ENCODE results near the gene TARM1. TPM values are rescaled to one million over a fixed set of nuclear protein-coding genes. Genes with fewer than 3 reads are reported as not detected.

Gene TARM1
- total RNA-seq, 2 donors from 2014 or later = not detected

GRCh38 chr19:54095136-54095858 lies 14.1 kb upstream of the TARM1 start:
- Mint-ChIP-seq H3K27me3 (ENCODE audit: low read depth) (peaks cover 22% of the 10 kb centered on the region), H3K4me3 (peak overlapping the region; percentile 79 to 85), H3K4me1 (ENCODE audit: low read depth) (peaks cover 11% of the 10 kb centered on the region), H3K27ac (no peak overlapping the region), H3K9me3 (no peaks in the 10 kb centered on the region), H3K36me3 (ENCODE audit: insufficient read depth in 2 of 2) (peaks cover 0 to 4% of the 10 kb centered on the region in 2 donors)
- ATAC-seq (replicated peaks in 1 of 2) (no peak), DNase-seq (no peak)

DNA sequence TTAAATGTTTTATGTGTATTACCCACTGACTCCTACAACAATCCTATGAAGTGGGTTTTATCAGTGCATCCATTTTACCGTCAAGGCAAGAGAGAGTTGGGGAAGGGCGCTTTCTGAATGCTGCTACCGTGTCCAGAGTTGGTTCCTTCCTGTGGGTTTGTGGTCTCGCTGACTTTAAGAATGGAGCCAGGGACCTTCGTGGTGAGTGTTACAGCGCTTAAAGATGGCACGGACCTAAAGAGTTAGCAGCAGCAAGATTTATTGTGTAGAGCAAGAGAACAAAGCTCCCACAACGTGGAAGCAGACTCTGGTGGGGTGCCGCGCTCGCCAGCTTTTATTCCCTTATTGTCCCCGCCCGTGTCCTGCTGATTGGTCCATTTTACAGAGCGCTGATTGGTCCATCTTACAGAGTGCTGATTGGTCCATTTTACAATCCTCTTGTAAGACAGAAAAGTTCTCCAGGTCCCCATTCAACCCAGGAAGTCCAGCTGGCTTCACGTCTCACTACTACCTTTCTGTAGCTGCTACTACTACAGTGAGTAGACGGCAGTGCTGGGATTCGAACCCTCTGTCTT lies 13.3 kb upstream of the TARM1 start:
- Mint-ChIP-seq H3K9me3 (no peaks in the 10 kb centered on the region), H3K27me3 (ENCODE audit: low read depth) (peaks cover 22% of the 10 kb centered on the region), H3K36me3 (ENCODE audit: insufficient read depth in 2 of 2) (peaks cover 0 to 4% of the 10 kb centered on the region in 2 donors), H3K4me3 (peak overlapping the region in 1 of 2 donors; percentile 14), H3K27ac (no peak overlapping the region), H3K4me1 (ENCODE audit: low read depth) (peaks cover 11% of the 10 kb centered on the region)
- no peak for DNase-seq
- ATAC-seq (replicated peaks in 1 of 2) = no peak

DNA sequence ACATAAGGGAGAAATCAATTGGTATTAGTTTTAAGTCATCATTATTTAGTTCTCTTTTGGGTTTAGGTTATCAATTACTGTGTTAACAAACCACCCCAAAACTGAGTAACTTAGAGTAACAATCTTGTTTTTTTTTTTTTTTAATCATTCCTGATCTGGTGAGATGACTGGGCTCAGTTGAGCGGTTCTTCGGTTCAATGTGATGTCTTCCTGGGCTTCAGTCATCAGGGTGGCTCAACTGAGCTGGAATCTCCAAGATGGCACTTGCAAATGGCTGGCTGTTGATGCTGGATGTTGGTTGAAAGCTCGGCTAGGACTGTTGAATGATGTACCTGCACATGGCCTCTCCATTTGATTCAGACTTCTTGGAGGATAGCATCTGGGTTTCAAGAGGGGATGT lies 3.2 kb upstream of the TARM1 start:
- no peaks in the 10 kb centered on the region for H3K27me3 Mint-ChIP-seq (ENCODE audit: low read depth)
- DNase-seq (no peak), ATAC-seq (replicated peaks in 1 of 2) (no peak)
- H3K4me3 Mint-ChIP-seq = no peak overlapping the region
- H3K27ac Mint-ChIP-seq = no peak overlapping the region
- H3K9me3 Mint-ChIP-seq = peaks cover 4 to 8% of the 10 kb centered on the region in 2 donors
- peaks cover 8% of the 10 kb centered on the region in 2 donors for H3K36me3 Mint-ChIP-seq (ENCODE audit: insufficient read depth in 2 of 2)
- no peaks in the 10 kb centered on the region for H3K4me1 Mint-ChIP-seq (ENCODE audit: low read depth)

DNA sequence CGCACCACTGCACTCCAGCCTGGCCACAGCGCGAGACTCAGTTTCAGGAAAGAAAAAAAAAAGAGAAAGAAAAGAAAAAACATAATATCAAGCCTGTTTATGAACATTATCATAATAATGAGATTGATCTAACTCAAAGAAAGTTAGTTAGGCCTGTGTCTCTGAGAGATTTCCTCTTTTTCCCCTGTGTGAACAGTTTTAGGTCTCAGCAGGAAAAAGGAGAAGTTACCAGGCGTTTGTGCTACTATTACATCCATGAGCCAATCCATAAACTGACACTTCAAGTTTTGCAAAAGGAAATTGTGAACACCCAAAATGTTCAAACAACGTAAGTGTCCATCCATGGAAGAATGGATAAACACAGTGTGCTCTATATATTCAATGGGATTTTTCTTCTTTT lies 3.8 kb downstream of the TARM1 start:
- Mint-ChIP-seq H3K9me3 (peaks cover 0 to 4% of the 10 kb centered on the region in 2 donors), H3K27me3 (ENCODE audit: low read depth) (no peaks in the 10 kb centered on the region)

DNA sequence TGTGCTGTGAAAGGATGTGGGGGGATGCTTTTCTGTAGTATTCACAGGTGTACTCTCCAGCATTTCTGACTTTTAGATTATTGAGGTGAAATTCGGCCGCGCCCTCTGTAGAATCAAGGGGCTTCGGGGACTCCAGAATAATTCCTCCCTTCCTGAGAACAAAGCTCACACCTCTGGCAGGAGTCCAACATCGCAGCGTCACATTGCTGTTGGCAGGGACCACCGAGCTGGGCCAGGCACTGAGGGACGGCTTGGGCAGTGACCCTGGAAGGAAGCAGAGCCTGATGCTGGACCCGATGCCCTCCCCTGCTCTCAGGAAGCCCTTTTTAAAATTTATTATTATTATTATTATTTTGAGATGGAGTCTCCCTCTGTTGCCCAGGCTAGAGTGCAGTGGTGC lies 6.3 kb downstream of the TARM1 start:
- H3K27me3 Mint-ChIP-seq (ENCODE audit: low read depth) = no peaks in the 10 kb centered on the region
- H3K4me1 Mint-ChIP-seq (ENCODE audit: low read depth) = no peaks in the 10 kb centered on the region
- no peak for ATAC-seq (replicated peaks in 1 of 2)
- no peak for DNase-seq
- no peak overlapping the region for H3K27ac Mint-ChIP-seq
- no peak overlapping the region for H3K4me3 Mint-ChIP-seq
- peaks cover 1 to 4% of the 10 kb centered on the region in 2 donors for H3K36me3 Mint-ChIP-seq (ENCODE audit: insufficient read depth in 2 of 2)
- peaks cover 0 to 1% of the 10 kb centered on the region in 2 donors for H3K9me3 Mint-ChIP-seq

More for the DNA sequence above, 3.8 kb downstream of the TARM1 start:
- H3K4me3 Mint-ChIP-seq = no peak overlapping the region
- peaks cover 4 to 6% of the 10 kb centered on the region in 2 donors for H3K36me3 Mint-ChIP-seq (ENCODE audit: insufficient read depth in 2 of 2)
- H3K27ac Mint-ChIP-seq = no peak overlapping the region
- ATAC-seq (replicated peaks in 1 of 2) (no peak), DNase-seq (no peak)
- H3K4me1 Mint-ChIP-seq (ENCODE audit: low read depth) = no peaks in the 10 kb centered on the region

- no peak for ATAC-seq (replicated peaks in 1 of 2)
- H3K27ac Mint-ChIP-seq = no peak overlapping the region
- no peak overlapping the region for H3K4me3 Mint-ChIP-seq
Observed at GRCh38 chr19:54073829-54074228, 7.3 kb downstream of the TARM1 start.

GRCh38 chr19:54069470-54069869 lies 11.7 kb downstream of the TARM1 start:
- no peaks in the 10 kb centered on the region for H3K9me3 Mint-ChIP-seq
- DNase-seq (no peak), ATAC-seq (replicated peaks in 1 of 2) (no peak)
- no peaks in the 10 kb centered on the region for H3K36me3 Mint-ChIP-seq (ENCODE audit: insufficient read depth in 2 of 2)
- H3K4me3 Mint-ChIP-seq = no peak overlapping the region
- peaks cover 12% of the 10 kb centered on the region for H3K27me3 Mint-ChIP-seq (ENCODE audit: low read depth)
- H3K27ac Mint-ChIP-seq = no peak overlapping the region
- H3K4me1 Mint-ChIP-seq (ENCODE audit: low read depth) = no peaks in the 10 kb centered on the region

More at GRCh38 chr19:54073829-54074228, 7.3 kb downstream of the TARM1 start:
- H3K36me3 Mint-ChIP-seq (ENCODE audit: insufficient read depth in 2 of 2) = no peaks in the 10 kb centered on the region
- no peaks in the 10 kb centered on the region for H3K4me1 Mint-ChIP-seq (ENCODE audit: low read depth)
- H3K27me3 Mint-ChIP-seq (ENCODE audit: low read depth) = no peaks in the 10 kb centered on the region
- no peak for DNase-seq
- H3K9me3 Mint-ChIP-seq = no peaks in the 10 kb centered on the region

DNA sequence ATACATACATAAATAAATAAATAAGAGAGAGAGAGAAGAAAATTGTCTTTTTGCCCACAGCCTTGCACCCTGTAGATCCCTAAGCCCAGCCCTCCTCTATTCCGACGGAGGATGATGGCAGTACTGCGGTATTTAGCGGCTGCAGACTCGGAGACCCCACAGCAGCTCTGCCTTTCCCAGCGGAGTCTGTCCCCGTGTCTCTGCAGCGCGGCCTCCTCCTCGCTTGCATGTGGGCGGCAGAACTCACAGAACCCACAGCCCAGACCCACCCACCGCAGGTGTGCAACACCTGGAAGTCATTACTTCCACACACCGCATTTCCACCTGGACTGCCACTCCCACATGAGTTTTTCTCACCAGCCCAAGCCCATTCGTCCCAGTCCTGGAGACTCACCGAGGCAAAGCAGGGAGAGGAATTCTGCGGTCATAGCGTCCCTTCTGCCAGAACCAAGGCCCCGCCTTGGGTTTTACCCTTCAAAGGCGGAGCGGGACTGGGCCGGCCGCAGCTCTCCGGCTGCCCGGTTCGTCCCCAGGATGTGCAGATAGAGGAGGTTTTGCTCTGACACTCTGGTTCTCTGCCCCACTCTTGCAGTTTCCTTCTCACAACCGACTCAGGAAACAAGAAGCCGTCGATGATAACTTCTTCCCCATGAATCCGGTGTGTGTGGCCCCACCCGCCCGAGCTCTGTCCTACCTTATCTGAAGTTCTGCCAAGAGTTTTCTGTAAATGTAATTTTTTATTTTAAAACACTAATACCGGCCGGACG lies 17.6 kb downstream of the TARM1 start, which contains the start of gene VSTM1:
Gene VSTM1 (minus strand): TSS at position 548 of the 767 bp plus-strand sequence. CDS start 120 bp downstream, at position 428.
- Mint-ChIP-seq H3K4me3 (no peak within 1 kb of the TSS), H3K4me1 (ENCODE audit: low read depth) (no peaks in the 10 kb centered on the region), H3K27ac (no peak within 1 kb of the TSS), H3K9me3 (no peaks in the 10 kb centered on the region), H3K36me3 (ENCODE audit: insufficient read depth in 2 of 2) (no peaks in the 10 kb centered on the region), H3K27me3 (ENCODE audit: low read depth) (peaks cover 31% of the 10 kb centered on the region)
- DNase-seq (no peak), ATAC-seq (replicated peaks in 1 of 2) (no peak)

DNA sequence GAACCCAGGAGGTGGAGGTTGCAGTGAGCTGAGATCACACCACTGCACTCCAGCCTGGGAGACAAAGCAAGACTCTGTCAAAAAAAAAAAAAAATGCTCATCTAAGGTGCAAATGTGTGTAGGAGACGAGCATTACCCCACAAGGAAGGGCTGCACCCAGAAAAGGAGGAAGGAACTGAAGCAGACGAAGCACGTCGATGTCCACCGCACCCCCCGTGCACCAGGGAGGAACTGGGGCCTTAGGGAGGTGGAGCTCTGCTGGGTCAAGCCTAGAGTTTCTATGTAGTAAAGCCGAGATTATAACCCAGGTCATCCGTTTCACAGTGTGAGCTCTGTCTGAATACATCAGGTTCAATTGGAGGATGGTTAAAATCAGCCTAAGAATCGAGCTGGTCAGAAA lies 18.5 kb downstream of the TARM1 start:
- Mint-ChIP-seq H3K4me3 (no peak overlapping the region), H3K27me3 (ENCODE audit: low read depth) (peaks cover 31% of the 10 kb centered on the region), H3K36me3 (ENCODE audit: insufficient read depth in 2 of 2) (no peaks in the 10 kb centered on the region), H3K27ac (no peak overlapping the region), H3K9me3 (no peaks in the 10 kb centered on the region), H3K4me1 (ENCODE audit: low read depth) (no peaks in the 10 kb centered on the region)
- ATAC-seq (replicated peaks in 1 of 2) = no peak
- DNase-seq = no peak

GRCh38 chr19:54047616-54048015 lies 33.5 kb downstream of the TARM1 start:
- H3K4me1 Mint-ChIP-seq (ENCODE audit: low read depth) = no peaks in the 10 kb centered on the region
- no peak overlapping the region for H3K4me3 Mint-ChIP-seq
- H3K27me3 Mint-ChIP-seq (ENCODE audit: low read depth) = peaks cover 22% of the 10 kb centered on the region
- peaks cover 0 to 3% of the 10 kb centered on the region in 2 donors for H3K9me3 Mint-ChIP-seq
- H3K36me3 Mint-ChIP-seq (ENCODE audit: insufficient read depth in 2 of 2) = no peaks in the 10 kb centered on the region
- DNase-seq (no peak), ATAC-seq (replicated peaks in 1 of 2) (no peak)
- no peak overlapping the region for H3K27ac Mint-ChIP-seq

- Mint-ChIP-seq H3K4me3 (no peak overlapping the region), H3K27me3 (ENCODE audit: low read depth) (peaks cover 29% of the 10 kb centered on the region), H3K27ac (no peak overlapping the region), H3K4me1 (ENCODE audit: low read depth) (no peaks in the 10 kb centered on the region), H3K36me3 (ENCODE audit: insufficient read depth in 2 of 2) (no peaks in the 10 kb centered on the region), H3K9me3 (peaks cover 0 to 3% of the 10 kb centered on the region in 2 donors)
- no peak for ATAC-seq (replicated peaks in 1 of 2)
- no peak for DNase-seq
Observed at GRCh38 chr19:54045771-54046170, 35.4 kb downstream of the TARM1 start.

- no peak for DNase-seq
- H3K36me3 Mint-ChIP-seq (ENCODE audit: insufficient read depth in 2 of 2) = no peaks in the 10 kb centered on the region
- no peaks in the 10 kb centered on the region for H3K4me1 Mint-ChIP-seq (ENCODE audit: low read depth)
- H3K4me3 Mint-ChIP-seq = no peak overlapping the region
- H3K27me3 Mint-ChIP-seq (ENCODE audit: low read depth) = peaks cover 33% of the 10 kb centered on the region
- no peaks in the 10 kb centered on the region for H3K9me3 Mint-ChIP-seq
- no peak overlapping the region for H3K27ac Mint-ChIP-seq
- ATAC-seq (replicated peaks in 1 of 2) = no peak
Observed at GRCh38 chr19:54042989-54043388, 38.2 kb downstream of the TARM1 start.

DNA sequence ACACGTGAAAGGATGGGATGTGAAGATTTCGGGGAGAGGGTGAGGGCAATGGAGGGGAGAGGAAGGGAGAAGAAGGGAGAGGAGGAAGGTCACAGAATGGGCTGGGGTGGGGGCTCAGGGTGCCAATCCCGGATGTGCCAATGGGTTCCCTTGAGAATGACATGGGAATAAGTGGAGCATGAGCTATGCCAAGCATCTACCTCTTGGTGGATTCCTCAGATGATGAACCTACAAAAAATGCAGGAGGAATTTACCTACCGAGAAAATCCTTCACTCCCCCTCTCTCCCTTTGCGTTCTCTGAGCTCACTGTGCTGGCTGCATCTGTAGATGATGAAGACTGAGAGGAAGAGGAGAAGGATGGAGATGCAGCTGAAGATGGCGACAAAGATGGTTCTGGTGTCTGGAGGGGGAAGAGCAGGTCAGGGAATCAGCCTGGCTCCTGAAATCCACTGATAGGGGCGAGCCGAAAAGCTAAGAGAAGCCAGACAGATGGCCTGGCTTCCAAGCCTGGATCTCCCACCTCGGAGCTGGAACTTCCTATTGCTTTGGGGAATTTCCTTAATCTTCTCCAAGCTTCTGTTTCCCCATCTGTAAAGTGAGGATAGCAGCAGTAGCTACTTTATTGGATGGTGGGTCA lies 39.1 kb downstream of the TARM1 start:
- H3K27ac Mint-ChIP-seq = no peak overlapping the region
- H3K4me3 Mint-ChIP-seq = no peak overlapping the region
- ATAC-seq (replicated peaks in 1 of 2) (no peak), DNase-seq (no peak)
- no peaks in the 10 kb centered on the region for H3K4me1 Mint-ChIP-seq (ENCODE audit: low read depth)
- H3K9me3 Mint-ChIP-seq = no peaks in the 10 kb centered on the region
- no peaks in the 10 kb centered on the region for H3K36me3 Mint-ChIP-seq (ENCODE audit: insufficient read depth in 2 of 2)
- H3K27me3 Mint-ChIP-seq (ENCODE audit: low read depth) = peaks cover 33% of the 10 kb centered on the region
